Measurements from ENCODE around the gene TMEM269.
"Not testable (repeated sequence)": the region's sequence is repeated elsewhere in the genome, so short reads cannot be mapped to it uniquely, and the experiment has no call there.

The TMEM269 gene

DNA sequence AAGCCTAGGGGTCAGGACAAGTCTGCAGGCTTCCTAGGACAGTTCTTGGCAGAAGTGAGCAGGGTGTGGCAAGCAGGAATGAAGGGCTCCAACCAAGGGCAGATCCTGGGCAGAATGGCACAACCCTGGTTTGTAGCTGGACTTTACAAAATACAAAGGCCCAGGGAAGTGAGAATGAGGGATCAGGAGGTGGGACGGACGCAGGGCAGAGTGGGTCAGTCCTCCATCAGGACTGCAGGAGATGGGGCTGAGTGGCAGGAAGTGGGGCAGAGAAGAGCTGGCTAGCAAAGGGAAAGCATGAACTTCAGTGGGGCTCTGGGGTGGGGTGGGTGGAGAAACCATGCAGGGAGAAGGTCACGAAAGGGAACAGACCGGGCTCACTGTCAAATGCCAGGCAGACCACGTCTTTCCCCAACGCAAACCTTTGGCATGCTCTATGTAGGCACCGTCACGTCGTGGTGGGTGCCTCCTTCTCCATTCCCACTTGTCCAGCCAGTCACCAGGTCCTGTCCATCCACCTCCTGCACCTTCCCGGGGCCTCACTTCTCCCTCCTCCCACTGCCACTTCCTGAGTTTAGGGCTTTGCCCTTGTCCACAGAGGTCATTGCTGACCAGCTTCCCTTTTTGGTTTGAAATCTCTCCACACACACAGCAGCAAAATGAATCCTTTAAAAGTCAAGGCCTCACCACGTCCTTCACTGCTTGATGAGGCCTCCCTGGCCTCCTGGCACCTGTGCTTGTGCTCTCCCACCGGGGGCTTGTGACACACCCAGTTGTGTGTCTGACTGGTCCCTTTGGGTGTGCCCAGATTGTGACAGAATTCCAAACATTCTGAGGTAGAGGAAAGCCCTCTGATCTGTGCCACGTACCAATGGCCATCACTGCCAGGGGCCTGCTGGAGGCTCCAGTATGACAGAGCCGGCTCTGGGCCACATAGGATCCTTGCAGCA is 36.1 kb upstream of the TMEM269 start:
- no peak for DNase-seq

- no peak for DNase-seq
These were observed 34.8 kb upstream of the TMEM269 start for GRCh38 chr1:42750041-42750440.

DNA sequence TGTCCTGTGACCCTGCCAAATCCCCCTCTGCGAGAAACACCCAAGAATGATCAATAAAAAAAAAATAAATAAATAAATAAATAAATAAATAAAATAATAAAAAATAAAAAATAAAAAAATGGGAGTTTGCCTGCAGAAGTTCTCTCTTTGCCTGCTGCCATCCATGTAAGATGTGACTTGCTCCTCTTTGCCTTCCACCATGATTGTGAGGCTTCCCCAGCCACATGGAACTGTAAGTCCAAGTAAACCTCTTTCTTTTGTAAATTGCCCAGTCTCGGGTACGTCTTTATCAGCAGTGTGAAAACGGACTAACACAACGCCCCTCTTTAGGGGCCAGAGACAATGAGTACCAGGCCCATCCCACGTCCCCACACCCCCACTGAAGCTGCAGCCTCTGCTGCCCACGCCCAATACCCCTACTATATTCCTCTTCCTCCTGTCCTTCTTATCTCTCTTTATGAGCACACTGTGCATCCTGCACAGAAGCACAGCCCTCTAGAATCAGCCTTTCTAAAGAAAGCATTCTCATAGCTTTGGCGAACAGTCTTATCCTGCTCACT is 33.2 kb upstream of the TMEM269 start:
- not testable (repeated sequence) for DNase-seq

- DNase-seq: no peak
These were observed 32.5 kb upstream of the TMEM269 start for GRCh38 chr1:42752284-42752683.

DNA sequence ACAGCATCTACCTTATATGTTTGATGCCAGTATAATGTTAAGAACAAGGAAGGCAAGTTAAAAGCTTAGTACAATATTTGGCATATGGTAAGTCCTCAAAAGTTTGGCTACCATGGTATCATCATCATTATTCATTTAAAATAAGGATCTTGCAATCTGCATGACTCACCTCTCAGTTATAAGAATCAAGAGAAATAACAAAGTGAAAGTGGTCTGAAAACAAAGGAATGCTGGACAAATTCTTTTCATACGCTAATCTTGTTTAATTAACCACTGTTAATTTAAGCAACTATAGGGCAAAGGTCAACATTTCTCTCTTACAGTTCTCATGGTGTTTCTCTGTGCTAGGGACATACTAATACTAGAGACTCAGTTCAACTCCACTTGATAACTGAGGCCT is 31.7 kb upstream of the TMEM269 start:
- no peak for DNase-seq

DNA sequence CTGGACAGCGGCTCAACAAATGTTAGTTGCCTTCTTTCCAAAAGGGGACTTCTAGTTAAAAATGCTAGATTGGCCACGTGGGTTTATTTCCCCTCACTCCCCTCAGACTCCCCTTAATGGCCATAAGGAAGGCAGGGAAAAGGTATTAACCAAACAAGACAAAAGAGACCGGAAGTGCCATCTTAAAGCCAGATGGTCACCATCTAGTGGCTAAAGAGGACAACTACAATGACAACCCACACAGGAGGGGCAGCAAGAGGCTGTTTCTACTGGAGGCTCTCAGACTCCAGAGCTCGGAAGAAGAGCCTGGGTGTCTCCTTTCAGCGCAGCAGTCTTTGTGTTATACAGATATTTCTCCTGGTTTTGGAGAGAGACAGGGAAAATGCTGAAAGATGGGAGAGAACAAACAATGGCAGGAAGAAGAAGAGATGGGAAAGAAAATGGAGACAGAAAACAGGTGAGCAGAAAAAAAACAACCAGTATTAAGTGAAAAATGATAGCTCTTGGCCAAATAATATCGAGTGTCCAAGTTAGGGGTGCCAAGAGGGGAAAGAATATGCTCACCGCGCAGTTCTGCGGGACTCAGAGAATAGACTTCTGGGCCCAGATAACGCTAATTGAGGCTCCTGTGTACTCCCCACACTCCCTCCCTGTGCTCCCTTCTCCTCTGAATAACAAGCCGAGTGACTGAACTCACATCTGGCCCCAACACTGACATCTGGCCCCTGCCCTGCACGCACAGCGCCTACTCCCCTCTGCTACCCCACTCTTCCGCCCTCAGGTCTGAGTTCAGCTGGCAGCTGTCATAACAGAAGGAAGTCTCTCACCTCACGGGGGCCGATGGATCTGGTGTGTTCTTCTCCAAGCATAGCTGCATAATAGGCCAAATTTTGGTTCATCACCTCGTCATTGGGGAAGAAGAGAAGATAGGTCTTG is 27.6 kb upstream of the TMEM269 start:
- peak in 1 of 5 experiments; percentile 59 for DNase-seq

- DNase-seq: no peak
These were observed 26.9 kb upstream of the TMEM269 start for GRCh38 chr1:42757892-42758275.

DNA sequence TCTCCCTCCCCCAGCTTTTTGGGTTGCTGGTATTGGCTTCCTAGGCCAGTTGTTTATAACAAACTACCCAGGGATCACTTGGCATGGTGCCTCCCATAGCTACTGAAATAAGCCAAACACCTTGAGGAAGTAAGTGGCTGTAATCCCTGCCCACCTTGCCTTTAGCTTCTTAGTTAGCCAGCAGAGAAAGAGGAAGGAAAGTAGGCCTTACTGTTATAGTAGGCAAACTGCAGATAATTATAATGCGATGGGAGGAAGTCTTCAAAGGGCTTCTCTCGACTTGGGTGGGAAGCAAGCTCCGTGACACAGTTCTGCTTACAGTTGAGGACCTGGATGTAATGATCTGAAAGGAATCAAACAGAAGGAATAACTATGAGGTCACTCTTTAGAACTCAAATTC is 26.1 kb upstream of the TMEM269 start:
- DNase-seq: no peak

- no peak for DNase-seq
These were observed 25.7 kb upstream of the TMEM269 start for GRCh38 chr1:42759114-42759513.

- no peak for DNase-seq
These were observed 23.2 kb upstream of the TMEM269 start for GRCh38 chr1:42761567-42761966.

GRCh38 chr1:42762269-42762668 is 22.5 kb upstream of the TMEM269 start:
- no peak for DNase-seq

DNA sequence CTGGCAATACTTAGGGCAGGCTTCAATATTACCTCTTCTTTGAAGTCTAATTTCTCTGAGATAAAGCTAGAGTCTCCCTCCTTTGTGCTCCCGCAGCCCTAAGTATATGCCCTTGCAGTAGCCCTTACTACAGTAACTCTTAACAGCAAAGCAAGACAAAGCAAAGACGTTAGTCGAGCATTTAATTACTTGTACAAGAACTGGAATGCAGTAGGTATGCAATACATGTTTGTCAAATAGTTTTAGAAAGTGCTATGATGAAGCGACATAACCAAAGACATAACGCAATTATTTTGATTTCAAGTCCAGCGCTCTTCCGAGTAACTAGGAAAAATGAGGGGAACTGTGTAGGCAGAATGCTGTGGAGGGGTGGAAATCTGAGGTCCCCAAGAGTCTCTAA is 19.5 kb upstream of the TMEM269 start:
- no peak for DNase-seq

DNA sequence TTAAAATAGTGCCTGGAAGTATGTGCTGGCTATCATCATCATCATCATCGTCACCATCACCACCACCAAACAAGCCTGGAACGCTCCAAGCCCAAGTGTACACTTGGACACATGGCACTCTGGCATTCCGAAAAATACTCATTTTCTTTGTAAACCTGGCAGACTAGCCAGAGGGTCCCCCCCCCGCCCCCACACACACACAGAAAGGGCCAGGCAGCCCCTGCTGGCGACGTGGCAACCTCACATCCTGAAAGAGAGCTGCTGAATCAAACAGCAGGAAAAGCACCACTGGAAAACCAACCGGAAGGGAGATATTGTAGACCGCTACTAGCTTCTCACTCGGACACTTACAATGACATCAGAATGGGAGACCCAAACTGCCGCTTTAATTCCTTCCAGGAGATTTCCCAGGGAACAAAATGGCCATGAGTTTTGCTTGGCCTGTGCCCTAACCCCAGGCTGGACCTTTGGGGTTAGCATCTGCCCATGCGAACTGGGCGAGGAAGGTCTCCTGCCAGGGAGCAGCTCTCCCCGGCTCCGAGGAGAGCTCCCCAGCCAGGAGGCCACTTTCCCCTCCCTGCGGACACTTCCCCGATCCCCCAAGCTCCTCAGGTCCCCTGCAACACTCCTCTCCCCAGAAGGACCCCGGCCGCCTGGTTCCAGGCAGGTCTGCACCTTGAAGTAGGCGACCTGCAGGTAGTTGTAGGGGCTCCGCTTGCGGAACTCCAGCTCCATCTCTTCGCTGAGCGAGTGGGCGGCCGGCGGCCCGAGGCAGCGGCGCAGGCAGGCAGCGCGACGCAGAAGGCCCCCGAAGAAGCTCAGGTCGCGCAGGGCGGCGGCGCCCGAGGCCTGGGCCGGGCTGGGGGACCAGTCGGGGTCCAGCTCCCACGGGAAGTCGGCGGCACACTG is 18.7 kb upstream of the TMEM269 start:
- peak in 3 of 5 experiments; percentile 19 to 51 (median 35) for DNase-seq

DNA sequence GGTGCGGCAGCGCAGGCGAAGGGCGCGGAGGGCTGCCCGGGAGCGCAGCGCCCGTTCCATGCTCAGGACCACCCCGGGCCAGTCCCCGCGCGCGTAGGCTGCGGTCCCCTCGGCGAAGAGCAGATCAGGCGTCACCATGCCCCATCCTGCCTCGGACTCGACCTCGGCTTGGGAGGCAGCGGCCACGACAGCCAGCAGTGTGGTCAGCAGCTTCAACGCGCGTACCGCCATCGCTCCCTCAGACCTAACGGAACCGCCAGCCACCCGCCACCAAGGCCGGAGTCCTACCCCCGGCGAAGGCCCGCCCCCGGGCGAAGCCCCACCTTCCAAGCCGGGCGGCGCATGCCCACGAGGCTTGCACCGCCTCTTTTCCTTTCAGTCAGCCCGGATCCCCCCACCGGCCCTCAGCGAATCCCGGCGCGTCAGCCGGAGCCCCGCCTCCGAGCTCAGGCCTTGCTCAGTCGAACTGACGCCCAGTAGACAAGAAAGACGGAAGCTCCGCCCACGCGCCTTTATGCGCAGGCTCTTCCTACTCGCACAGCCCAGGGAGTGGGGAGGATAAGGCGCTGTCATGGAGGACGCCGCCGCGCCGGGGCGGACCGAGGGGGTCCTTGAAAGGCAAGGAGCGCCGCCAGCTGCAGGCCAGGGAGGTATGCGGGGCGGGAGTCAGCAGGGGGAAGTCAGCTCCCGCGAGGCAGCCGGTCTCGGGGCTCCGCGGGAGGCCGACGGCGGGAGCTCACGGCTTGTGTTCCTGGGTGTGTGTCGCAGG is 17.9 kb upstream of the TMEM269 start, which contains the start of the genes C1orf50 and P3H1:
C1orf50 (plus strand) TSS at position 509 of the 769 bp plus-strand sequence; CDS start at position 572, 63 bp downstream.
P3H1 (minus strand) TSS at position 288 of the 769 bp plus-strand sequence; CDS start at position 231, 57 bp downstream.
- peak; percentile 99 to 100 (median 99) for DNase-seq

DNA sequence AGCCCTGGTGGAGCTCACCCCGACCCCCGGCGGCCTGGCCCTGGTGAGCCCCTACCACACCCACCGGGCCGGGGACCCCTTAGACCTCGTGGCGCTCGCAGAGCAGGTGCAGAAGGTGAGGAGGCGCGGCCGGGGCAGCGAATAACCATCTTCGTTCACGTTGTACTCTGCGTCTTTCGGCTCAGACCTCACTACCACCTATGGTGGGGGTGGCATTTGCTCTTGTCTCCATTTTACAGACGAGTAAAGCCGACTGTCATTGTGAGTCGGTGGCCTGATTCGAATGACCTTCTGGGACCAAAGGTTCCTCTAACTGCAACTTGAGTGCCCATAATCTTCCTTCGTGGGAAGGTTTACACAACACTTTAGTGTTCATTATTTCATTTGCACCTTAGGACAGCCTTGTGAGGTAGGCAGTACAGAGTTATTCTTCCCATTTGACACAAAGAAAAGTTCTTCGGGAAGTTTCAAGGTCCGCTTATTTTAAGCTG is 17.2 kb upstream of the TMEM269 start:
- peak in 1 of 5 experiments; percentile 67 for DNase-seq

DNA sequence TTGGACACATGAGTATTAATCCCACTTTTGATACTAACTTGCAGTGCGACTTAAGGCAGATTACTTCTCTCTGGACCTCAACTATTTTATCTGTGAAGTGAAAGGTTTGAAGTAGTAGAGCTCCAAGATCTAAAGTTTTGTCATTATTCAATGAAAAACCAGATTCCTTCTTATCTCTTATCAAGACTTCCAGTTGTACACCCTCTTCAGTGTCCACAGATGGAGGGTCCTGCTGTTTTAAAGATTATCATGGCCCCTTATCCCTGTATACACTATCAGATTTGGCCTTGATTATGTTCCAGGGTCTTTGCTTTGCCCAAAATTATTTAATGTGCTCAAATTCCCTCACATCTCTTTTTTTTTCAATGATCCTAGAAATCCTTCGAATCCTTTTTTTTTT is 16.6 kb upstream of the TMEM269 start:
- DNase-seq: no peak

- DNase-seq: no peak
These were observed 15.0 kb upstream of the TMEM269 start for GRCh38 chr1:42769811-42770210.

- no peak for DNase-seq
These were observed 11.4 kb upstream of the TMEM269 start for GRCh38 chr1:42773420-42773819.

DNA sequence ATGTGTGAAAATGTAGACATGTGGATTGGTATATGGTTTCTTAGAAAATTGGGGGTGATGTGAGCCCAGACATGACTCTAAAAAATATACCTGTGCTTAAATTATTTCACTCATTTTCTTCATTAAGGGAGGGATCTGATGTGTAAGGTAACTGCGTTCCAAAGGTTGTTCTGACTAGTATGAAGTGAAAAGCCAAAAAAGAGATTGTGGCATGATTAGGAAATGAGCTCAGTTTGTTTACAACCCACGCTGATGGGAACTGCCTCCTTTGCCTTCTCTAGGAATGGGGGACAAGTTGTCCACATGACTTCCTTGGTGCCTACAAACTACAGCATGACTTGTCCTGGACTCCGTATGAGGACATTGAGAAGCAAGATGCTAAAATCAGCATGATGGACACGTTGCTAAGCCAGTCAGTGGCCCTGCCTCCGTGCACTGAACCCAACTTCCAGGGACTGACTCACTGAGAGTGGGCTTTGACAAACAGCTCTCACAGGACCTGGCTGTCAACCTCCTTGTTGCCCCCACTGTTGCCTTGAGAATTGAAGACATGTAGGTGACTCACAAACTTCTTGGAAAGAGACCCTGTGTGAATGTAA is 9.8 kb upstream of the TMEM269 start:
- DNase-seq: no peak

GRCh38 chr1:42776502-42776901 is 8.3 kb upstream of the TMEM269 start:
- DNase-seq: no peak

Measured in T-helper 2 cell (primary cell).